Stimulated activated CD8-positive, alpha-beta memory T cell treated with anti-CD3 and anti-CD28 coated beads, Interleukin-15, amount 100 ng/mL, for 1 hour (primary cell): ENCODE data around the gene SCN4A.
"Not testable (repeated sequence)": the region's sequence is repeated elsewhere in the genome, so short reads cannot be mapped to it uniquely, and the experiment has no call there.

ENCODE experiments used
- DNase-seq: peaks from one replicate; pipeline ENCODE4 v3.0.0-alpha.2; 2020; ENCODE audit warnings: low read depth

SCN4A gene

DNA sequence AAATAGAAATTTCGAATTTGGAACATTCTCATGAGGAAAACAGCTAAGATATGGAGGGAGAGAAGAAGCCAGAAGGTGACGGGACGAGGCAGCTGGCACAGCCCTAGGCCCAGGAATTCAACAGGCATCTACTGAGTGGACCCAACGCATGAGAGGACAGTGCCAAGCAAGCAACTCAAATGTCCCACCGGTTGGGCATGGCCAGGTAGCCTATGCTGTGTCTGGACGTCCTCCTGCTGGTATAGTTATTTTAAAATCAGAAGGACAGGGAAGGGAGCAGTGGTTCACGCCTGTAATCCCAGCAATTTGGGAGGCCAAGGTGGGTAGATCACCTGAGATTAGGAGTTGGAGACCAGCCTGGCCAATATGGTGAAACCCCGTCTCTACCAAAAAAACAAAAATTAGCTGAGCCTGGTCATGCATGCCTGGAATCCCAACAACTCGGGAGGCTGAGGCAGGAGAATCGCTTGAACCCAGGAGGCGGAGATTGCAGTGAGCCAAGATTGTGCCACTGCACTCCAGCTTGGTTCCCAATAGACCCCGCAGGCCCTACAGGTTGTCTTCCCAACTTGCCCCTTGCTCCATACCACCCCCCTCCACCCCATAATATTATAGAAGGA is 56.0 kb downstream of the SCN4A start:
- no peak for DNase-seq

DNA sequence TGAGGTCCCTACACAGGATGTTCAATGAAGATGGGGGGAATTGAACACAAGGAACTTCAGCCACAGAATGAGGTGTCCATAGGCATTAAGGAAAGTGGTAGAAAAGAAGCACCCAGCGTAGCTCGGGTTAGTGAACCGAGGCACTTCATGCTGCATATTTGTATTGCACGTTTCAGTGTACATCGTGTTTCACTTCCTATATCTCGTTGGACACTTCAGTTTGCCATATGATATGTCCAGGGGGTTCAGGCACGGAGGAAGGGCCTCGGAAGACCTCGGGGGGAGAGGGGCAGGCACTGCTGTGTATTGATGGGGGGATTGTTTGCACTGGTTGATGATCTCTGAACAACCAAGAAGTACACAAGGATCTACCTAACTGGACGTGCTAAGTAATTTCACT is 57.0 kb downstream of the SCN4A start:
- DNase-seq: not testable (repeated sequence)

DNA sequence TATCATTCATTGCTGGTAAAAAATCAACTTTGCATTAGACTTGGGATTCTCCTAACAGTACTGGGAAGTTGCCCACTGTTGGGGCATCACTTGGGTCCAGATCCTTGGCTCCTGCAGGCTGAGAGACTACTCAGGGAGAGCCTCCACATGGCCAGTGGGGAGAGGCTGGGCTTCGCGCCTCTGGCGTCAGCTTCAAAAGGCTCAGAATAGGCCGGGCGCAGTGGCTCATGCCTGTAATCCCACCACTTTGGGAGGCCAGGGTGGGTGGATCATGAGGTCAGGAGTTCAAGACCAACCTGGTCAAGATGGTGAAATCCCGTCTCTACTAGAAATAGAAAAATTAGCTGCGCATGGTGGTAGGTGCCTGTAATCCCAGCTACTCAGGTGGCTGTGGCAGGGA is 58.2 kb downstream of the SCN4A start:
- DNase-seq: no peak

GRCh38 chr17:63911657-63912100 is 61.0 kb downstream of the SCN4A start:
- peak; percentile 37 for DNase-seq

DNA sequence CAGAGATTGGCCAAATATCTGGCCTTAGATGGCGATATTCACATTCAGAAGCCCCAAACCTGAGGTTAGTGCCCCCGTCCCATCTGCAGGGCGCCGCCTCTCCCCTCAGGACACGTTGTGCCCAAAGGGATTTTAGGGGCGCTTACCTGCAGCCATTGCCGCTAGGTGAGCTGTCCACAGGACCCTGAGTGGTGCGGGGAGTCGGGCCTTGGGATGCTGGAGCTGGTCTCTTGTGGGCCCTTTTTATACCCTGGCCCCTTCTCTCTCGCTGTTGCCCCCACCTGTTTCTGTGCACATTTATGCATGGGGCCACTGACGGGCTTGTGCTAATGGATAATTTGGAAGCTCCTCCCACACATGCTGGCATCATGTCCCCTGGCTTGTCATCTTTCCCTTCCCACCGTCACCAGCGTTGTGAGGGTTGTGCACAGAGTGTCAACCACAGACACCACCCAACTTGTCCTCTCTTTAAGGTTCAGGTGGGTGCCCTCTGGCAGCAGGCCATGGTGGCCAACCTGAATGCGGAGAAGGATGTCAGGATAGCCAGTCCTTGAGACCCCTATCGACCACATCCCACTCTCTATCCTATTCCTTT is 61.6 kb downstream of the SCN4A start, which contains the start of gene CSHL1:
CSHL1 (minus strand) TSS at position 218 of the 595 bp plus-strand sequence; CDS start at position 156, 62 bp downstream.
- DNase-seq: no peak

DNA sequence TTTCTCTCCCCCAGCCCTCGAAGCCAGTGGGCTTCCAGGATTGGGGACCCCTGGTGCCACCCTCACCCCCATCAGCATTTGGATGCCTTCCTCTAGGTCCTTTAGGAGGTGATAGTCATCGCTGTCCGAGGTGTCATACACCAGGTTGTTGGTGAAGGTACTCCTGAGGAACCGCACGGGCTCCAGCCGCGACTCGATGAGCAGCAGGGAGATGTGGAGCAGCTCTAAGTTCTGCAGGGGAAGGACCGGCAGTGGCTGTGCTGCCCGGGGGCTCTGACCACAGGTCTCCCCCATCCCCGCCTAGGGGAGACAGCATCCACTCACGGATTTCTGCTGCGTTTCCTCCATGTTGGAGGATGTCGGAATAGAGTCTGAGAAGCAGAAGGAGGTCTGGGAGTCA is 62.6 kb downstream of the SCN4A start:
- no peak for DNase-seq

DNA sequence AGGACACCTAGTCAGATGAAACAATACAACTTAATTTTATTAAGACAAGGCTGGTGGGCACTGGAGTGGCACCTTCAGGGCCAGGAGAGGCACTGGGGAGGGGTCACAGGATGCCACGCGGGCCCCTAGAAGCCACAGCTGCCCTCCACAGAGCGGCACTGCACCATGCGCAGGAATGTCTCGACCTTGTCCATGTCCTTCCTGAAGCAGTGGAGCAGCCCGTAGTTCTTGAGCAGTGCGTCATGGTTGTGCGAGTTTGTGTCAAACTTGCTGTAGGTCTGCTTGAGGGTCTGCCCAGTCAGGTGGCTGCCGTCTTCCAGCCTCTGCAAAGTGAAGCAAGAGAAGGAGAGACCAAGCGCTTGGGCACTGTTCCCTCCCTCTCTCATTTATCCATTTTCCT is 63.1 kb downstream of the SCN4A start:
- not testable (repeated sequence) for DNase-seq

DNA sequence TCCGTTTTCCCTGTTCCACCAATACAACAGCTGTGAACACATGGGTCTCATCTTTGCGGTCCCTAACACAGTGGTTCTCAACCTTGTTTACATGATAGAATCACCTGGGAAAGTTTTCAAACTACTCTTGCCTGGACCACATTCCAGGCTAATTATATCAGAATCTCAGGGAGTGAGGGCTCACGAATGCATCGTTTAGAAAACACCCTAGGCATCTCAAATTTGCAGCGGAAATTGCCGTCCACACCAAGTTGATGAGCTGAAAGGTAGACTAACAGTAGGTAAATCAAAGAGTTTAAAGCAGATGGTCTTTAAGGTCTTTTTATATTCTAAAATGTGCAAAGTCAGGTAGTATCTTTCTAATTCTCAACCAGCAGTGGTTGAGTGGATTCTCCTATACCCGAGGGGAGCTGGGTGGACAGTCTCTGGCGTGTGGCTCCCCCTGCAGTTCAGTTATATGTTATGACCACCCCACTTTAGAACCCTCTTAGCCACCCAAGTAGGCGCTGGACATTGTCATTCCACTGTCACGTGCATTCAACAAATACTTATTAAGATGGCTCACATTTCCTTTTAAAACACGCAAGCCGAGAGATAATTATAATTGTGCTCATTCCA is 65.4 kb downstream of the SCN4A start:
- DNase-seq: not testable (repeated sequence)

DNA sequence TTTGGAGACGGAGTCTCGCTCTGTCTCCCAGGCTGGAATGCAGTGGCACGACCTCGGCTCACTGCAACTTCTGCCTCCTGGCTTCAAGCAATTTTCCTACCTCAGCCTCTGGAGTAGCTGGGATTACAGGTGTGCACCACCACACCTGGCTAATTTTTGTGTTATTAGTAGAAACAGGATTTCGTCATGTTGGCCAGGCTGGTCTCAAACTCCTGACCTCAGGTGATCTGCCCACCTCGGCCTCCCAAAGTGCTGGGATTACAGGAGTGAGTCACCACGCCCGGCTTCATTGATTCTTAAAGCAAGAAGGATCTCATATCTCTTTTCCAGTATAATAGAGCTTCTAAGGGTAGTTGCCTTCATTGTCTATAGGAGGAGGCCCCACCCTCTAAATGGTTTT is 67.9 kb downstream of the SCN4A start:
- not testable (repeated sequence) for DNase-seq

DNA sequence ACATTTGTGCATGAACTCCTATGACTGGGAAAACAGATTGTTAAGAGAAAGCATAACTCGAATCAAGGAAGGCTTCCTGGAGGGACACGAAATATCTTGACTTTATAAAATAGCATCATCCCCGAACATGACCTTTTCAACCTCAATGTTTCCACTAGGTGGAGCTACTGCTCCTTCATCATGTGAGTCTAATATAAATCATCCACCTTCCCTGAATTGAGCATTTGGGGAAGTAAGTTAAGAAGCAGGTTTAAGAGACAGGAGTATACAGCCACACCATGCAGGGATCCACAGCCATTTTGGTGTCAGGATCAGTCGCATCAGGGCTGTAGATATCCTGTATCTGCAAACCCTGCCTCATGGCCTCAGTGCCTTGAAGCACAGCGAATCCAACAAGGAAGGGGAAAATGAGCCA is 68.9 kb downstream of the SCN4A start:
- DNase-seq: not testable (repeated sequence)

GRCh38 chr17:63901971-63902370 is 70.7 kb downstream of the SCN4A start:
- not testable (repeated sequence) for DNase-seq

- DNase-seq: not testable (repeated sequence)
Observed at GRCh38 chr17:63898899-63899798, 73.6 kb downstream of the SCN4A start.

GRCh38 chr17:63896524-63897354 is 76.0 kb downstream of the SCN4A start, which contains the start of gene CSH1:
Gene CSH1 (minus strand): TSS chr17:63896574. CDS start chr17:63896511, 63 bp downstream.
- DNase-seq: not testable (repeated sequence)

DNA sequence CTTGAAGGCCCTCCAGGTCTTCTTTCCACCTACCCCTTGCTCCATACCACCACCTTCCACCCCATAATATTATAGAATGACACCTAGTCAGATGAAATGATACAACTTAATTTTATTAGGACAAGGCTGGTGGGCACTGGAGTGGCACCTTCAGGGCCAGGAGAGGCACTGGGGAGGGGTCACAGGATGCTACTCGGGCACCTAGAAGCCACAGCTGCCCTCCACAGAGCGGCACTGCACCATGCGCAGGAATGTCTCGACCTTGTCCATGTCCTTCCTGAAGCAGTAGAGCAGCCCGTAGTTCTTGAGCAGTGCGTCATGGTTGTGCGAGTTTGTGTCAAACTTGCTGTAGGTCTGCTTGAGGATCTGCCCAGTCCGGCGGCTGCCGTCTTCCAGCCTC is 77.9 kb downstream of the SCN4A start:
- DNase-seq: not testable (repeated sequence)

DNA sequence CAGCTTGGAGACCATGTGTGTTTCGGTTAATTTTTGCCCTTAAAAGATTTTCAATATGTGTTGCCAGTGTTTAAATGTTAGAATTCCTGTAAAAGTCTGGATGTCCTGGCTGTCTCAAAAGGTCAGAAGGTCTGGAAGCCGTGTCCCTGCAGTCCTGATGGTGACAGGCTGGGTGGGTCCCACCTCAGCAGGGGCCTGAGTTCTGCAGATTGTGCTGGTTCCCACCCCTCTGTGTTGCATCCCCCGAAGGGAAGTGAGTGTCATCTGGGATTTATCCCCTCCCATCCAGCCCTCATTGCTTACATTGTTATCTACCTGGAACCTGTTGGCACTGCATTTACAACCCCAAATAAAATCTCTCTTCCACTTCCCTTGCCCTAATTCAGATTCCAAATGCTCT is 78.7 kb downstream of the SCN4A start:
- not testable (repeated sequence) for DNase-seq

DNA sequence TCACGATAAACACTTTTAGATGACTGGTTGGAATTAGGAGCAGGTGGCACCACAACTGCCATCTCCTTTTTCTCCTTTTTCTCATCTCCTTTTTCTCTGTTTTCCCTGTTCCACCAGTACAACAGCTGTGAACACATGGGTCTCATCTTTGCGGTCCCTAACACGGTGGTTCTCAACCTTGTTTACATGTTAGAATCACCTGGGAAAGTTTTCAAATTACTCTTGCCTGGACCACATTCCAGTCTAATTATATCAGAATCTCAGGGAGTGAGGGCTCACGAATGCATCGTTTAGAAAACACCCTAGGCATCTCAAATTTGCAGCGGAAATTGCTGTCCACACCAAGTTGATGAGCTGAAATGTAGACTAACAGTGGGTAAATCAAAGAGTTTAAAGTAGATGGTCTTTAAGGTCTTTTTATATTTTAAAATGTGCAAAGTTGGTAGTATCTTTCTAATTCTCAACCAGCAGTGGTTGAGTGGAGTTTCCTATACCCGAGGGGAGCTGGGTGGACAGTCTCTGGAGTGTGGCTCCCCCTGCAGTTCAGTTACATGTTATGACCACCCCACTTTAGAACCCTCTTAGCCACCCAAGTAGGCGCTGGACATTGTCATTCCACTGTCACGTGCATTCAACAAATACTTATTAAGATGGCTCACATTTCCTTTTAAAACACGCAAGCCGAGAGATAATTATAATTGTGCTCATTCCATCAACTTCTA is 80.2 kb downstream of the SCN4A start:
- DNase-seq: not testable (repeated sequence)

GRCh38 chr17:63889026-63889848 is 83.5 kb downstream of the SCN4A start:
- DNase-seq: not testable (repeated sequence)
